Skin epidermis (tissue), 12 donors: ENCODE results near the gene WDR38.

Source experiments
- H3K27ac ChIP-seq, 21 experiments: fragments of 200-600 bp; sonication (generic) in 11 of 21; one replicate each; pipeline ENCODE4 v1.5.0; 2020; ENCODE audit warnings: mild to moderate bottlenecking in 3 of 21, inconsistent platforms in 2 of 21, moderate library complexity in 2 of 21
- H3K4me3 ChIP-seq, 7 experiments: fragments of 200-600 bp; sonication (generic) in 2 of 7; one replicate each; pipeline ENCODE4 v1.5.0; 2020; ENCODE audit warnings: inconsistent platforms in 2 of 7, mild to moderate bottlenecking in 2 of 7, moderate library complexity in 1 of 7

The WDR38 gene

GRCh38 chr9:124877021-124877782 lies 23.9 kb downstream of the WDR38 start:
- Histone ChIP-seq H3K4me3 (no peak overlapping the region), H3K27ac (no peak overlapping the region)

- Histone ChIP-seq H3K4me3 (no peak overlapping the region), H3K27ac (no peak overlapping the region)
These were observed 24.8 kb downstream of the WDR38 start for GRCh38 chr9:124878021-124878420.

- Histone ChIP-seq H3K27ac (no peak overlapping the region), H3K4me3 (no peak overlapping the region)
These were observed 25.3 kb downstream of the WDR38 start for GRCh38 chr9:124878518-124878917.

- H3K27ac ChIP-seq = no peak overlapping the region
These were observed 26.0 kb downstream of the WDR38 start for GRCh38 chr9:124879226-124879625.

GRCh38 chr9:124880501-124880900 lies 27.2 kb downstream of the WDR38 start:
- H3K4me3 ChIP-seq = no peak overlapping the region
- no peak overlapping the region for H3K27ac ChIP-seq

More at GRCh38 chr9:124879226-124879625, 26.0 kb downstream of the WDR38 start:
- no peak overlapping the region for H3K4me3 ChIP-seq

- no peak overlapping the region for H3K4me3 ChIP-seq
- no peak overlapping the region for H3K27ac ChIP-seq
These were observed 28.0 kb downstream of the WDR38 start for GRCh38 chr9:124881138-124881743.

GRCh38 chr9:124882231-124882630 lies 29.0 kb downstream of the WDR38 start:
- H3K4me3 ChIP-seq = no peak overlapping the region
- H3K27ac ChIP-seq = no peak overlapping the region

GRCh38 chr9:124884376-124884775 lies 31.1 kb downstream of the WDR38 start:
- Histone ChIP-seq H3K27ac (no peak overlapping the region), H3K4me3 (no peak overlapping the region)

GRCh38 chr9:124885551-124885950 lies 32.3 kb downstream of the WDR38 start:
- Histone ChIP-seq H3K27ac (no peak overlapping the region), H3K4me3 (no peak overlapping the region)

- Histone ChIP-seq H3K27ac (no peak overlapping the region), H3K4me3 (no peak overlapping the region)
These were observed 33.2 kb downstream of the WDR38 start for GRCh38 chr9:124886461-124886860.

GRCh38 chr9:124886866-124887492 lies 33.7 kb downstream of the WDR38 start:
- Histone ChIP-seq H3K27ac (no peak overlapping the region), H3K4me3 (no peak overlapping the region)

GRCh38 chr9:124887832-124888231 lies 34.6 kb downstream of the WDR38 start:
- no peak overlapping the region for H3K27ac ChIP-seq
- H3K4me3 ChIP-seq = no peak overlapping the region

- no peak overlapping the region for H3K4me3 ChIP-seq
- no peak overlapping the region for H3K27ac ChIP-seq
These were observed 35.7 kb downstream of the WDR38 start for GRCh38 chr9:124889006-124889405.

GRCh38 chr9:124890179-124890578 lies 36.9 kb downstream of the WDR38 start:
- H3K4me3 ChIP-seq = no peak overlapping the region
- no peak overlapping the region for H3K27ac ChIP-seq

GRCh38 chr9:124894035-124894740 lies 40.9 kb downstream of the WDR38 start:
- no peak overlapping the region for H3K4me3 ChIP-seq
- no peak overlapping the region for H3K27ac ChIP-seq

GRCh38 chr9:124894741-124895170 lies 41.5 kb downstream of the WDR38 start:
- H3K27ac ChIP-seq = no peak overlapping the region

GRCh38 chr9:124897570-124898460 lies 44.6 kb downstream of the WDR38 start:
- no peak overlapping the region for H3K27ac ChIP-seq
- H3K4me3 ChIP-seq = no peak overlapping the region

More at GRCh38 chr9:124894741-124895170, 41.5 kb downstream of the WDR38 start:
- H3K4me3 ChIP-seq = no peak overlapping the region

- Histone ChIP-seq H3K4me3 (no peak overlapping the region), H3K27ac (no peak overlapping the region)
These were observed 46.6 kb downstream of the WDR38 start for GRCh38 chr9:124899845-124900244.

- H3K4me3 ChIP-seq = no peak overlapping the region
These were observed 53.7 kb downstream of the WDR38 start for GRCh38 chr9:124906966-124907365.

More at GRCh38 chr9:124906966-124907365, 53.7 kb downstream of the WDR38 start:
- no peak overlapping the region for H3K27ac ChIP-seq
